Neural progenitor cell (in vitro differentiated cells): ENCODE data around the gene DONSON. TPM values are rescaled to one million over a fixed set of nuclear protein-coding genes. Genes with fewer than 3 reads are reported as not detected.

Experiments
- DNase-seq: peaks from one replicate; pipeline ENCODE4 v3.0.0-alpha.2; 2016; ENCODE audit warnings: low spot score
- H2AFZ ChIP-seq: fragments of 200-600 bp; sonication (generic); replicated peaks from 2 replicates; pipeline ENCODE4 v1.6.1; 2016; ENCODE audit warnings: antibody characterized with exemption
- H3F3A ChIP-seq: fragments of 200-600 bp; sonication (generic); 2 replicates; pipeline ENCODE4 v1.6.1; 2016; ENCODE audit warnings: antibody characterized with exemption, low read depth
- H3K27ac ChIP-seq: fragments of 200-600 bp; sonication (generic); 2 replicates; pipeline ENCODE4 v1.5.1; 2016; ENCODE audit warnings: mild to moderate bottlenecking
- H3K27me3 ChIP-seq: fragments of 200-600 bp; sonication (generic); 2 replicates; pipeline ENCODE4 v1.6.1; 2016; ENCODE audit warnings: mild to moderate bottlenecking, moderate library complexity
- H3K36me3 ChIP-seq: fragments of 200-600 bp; sonication (generic); 2 replicates; pipeline ENCODE4 v1.5.1; 2016
- H3K4me1 ChIP-seq: fragments of 200-600 bp; sonication (generic); 2 replicates; pipeline ENCODE4 v1.6.1; 2016; ENCODE audit warnings: mixed run types
- H3K4me2 ChIP-seq: fragments of 200-600 bp; sonication (generic); 2 replicates; pipeline ENCODE4 v1.6.1; 2016
- H3K4me3 ChIP-seq: fragments of 200-600 bp; sonication (generic); 2 replicates; pipeline ENCODE4 v1.5.1; 2016
- H3K79me2 ChIP-seq: fragments of 200-600 bp; sonication (generic); 2 replicates; pipeline ENCODE4 v1.6.1; 2016; ENCODE audit warnings: low read depth
- H3K9ac ChIP-seq: fragments of 200-600 bp; sonication (generic); 2 replicates; pipeline ENCODE4 v1.6.1; 2016
- H3K9me3 ChIP-seq: fragments of 200-600 bp; sonication (generic); 2 replicates; pipeline ENCODE4 v1.5.1; 2016; ENCODE audit warnings: low read depth
- H4K20me1 ChIP-seq: fragments of 200-600 bp; sonication (generic); 2 replicates; pipeline ENCODE4 v1.6.1; 2016; ENCODE audit warnings: low read depth
- H3K27ac Mint-ChIP-seq: 3 replicates; pipeline ENCODE4 v1.8.0; 2021; ENCODE audit warnings: mixed read lengths
- H3K27me3 Mint-ChIP-seq: 2 replicates; pipeline ENCODE4 v1.8.0; 2022; ENCODE audit warnings: low read depth, mild to moderate bottlenecking, inconsistent platforms, moderate library complexity, mixed read lengths; ENCODE audit not compliant: insufficient read depth
- H3K36me3 Mint-ChIP-seq: 3 replicates; pipeline ENCODE4 v1.8.0; 2021; ENCODE audit warnings: mixed read lengths
- H3K4me1 Mint-ChIP-seq: 3 replicates; pipeline ENCODE4 v1.8.0; 2021; ENCODE audit warnings: mixed read lengths
- H3K4me3 Mint-ChIP-seq: 3 replicates; pipeline ENCODE4 v1.8.0; 2021; ENCODE audit warnings: mild to moderate bottlenecking, moderate library complexity, mixed read lengths
- H3K9me3 Mint-ChIP-seq: 3 replicates; pipeline ENCODE4 v1.8.0; 2020; ENCODE audit warnings: mixed read lengths
- CTCF ChIP-seq: fragments of 200-600 bp; sonication (generic); IDR thresholded peaks from 2 replicates; pipeline ENCODE4 v1.5.1; 2017; ENCODE audit warnings: antibody characterized with exemption, mild to moderate bottlenecking
- EZH2 ChIP-seq: fragments of 200-600 bp; sonication (generic); IDR thresholded peaks from 2 replicates; pipeline ENCODE4 v1.6.1; 2017; ENCODE audit warnings: antibody characterized with exemption, mild to moderate bottlenecking, moderate library complexity
- EZH2phosphoT487 ChIP-seq: fragments of 200-600 bp; sonication (generic); IDR thresholded peaks from 2 replicates; pipeline ENCODE4 v1.6.1; 2017; ENCODE audit warnings: antibody characterized with exemption
- total RNA-seq: library from RNA; depleted of rRNA; stranded (reverse); fragments of >200 nt; gene quantifications from 2 replicates; pipeline ENCODE4 v1.2.3, GENCODE V29; 2015; ENCODE audit warnings: low replicate concordance

DONSON gene
- total RNA-seq, 1 donor from 2014 or later, result 67.8 TPM

GRCh38 chr21:33552093-33552998, 36.1 kb downstream of the DONSON start:
- H3K36me3 Mint-ChIP-seq, result peaks cover 72% of the 10 kb centered on the region
- peaks cover 93% of the 10 kb centered on the region for H4K20me1 ChIP-seq
- no peak for TF ChIP-seq CTCF
- no peak for TF ChIP-seq EZH2phosphoT487
- TF ChIP-seq EZH2, result no peak

GRCh38 chr21:33551664-33552063, 36.8 kb downstream of the DONSON start:
- Histone ChIP-seq H3K4me2 (no peak overlapping the region), H4K20me1 (peaks cover 93% of the 10 kb centered on the region), H3K4me1 (peaks cover 2% of the 10 kb centered on the region), H3K36me3 (peaks cover 32% of the 10 kb centered on the region), H3K27me3 (no peaks in the 10 kb centered on the region), H3K27ac (no peak overlapping the region), H3F3A (peaks cover 7% of the 10 kb centered on the region), H2AFZ (no peak overlapping the region), H3K9ac (no peak overlapping the region), H3K79me2 (peaks cover 100% of the 10 kb centered on the region), H3K4me3 (no peak overlapping the region), H3K9me3 (no peaks in the 10 kb centered on the region)
- peaks cover 3% of the 10 kb centered on the region for H3K27me3 Mint-ChIP-seq
- DNase-seq, result no peak
- no peak for TF ChIP-seq CTCF
- no peak overlapping the region for H3K4me3 Mint-ChIP-seq
- H3K36me3 Mint-ChIP-seq, result peaks cover 66% of the 10 kb centered on the region
- no peak overlapping the region for H3K27ac Mint-ChIP-seq
- H3K9me3 Mint-ChIP-seq, result peaks cover 2% of the 10 kb centered on the region
- peaks cover 2% of the 10 kb centered on the region for H3K4me1 Mint-ChIP-seq

More at GRCh38 chr21:33552093-33552998, 36.1 kb downstream of the DONSON start:
- H3K27ac ChIP-seq, result no peak overlapping the region
- H3K27me3 ChIP-seq, result no peaks in the 10 kb centered on the region
- peaks cover 100% of the 10 kb centered on the region for H3K79me2 ChIP-seq
- no peak overlapping the region for H2AFZ ChIP-seq
- no peak overlapping the region for H3K4me3 ChIP-seq
- no peak overlapping the region for H3K4me2 ChIP-seq
- H3K9ac ChIP-seq, result no peak overlapping the region
- H3K4me1 ChIP-seq, result peaks cover 2% of the 10 kb centered on the region
- Mint-ChIP-seq H3K27ac (no peak overlapping the region), H3K4me1 (peaks cover 3% of the 10 kb centered on the region), H3K4me3 (no peak overlapping the region), H3K27me3 (peaks cover 5% of the 10 kb centered on the region), H3K9me3 (peaks cover 2% of the 10 kb centered on the region)
- H3F3A ChIP-seq, result peaks cover 7% of the 10 kb centered on the region
- no peak for DNase-seq
- peaks cover 34% of the 10 kb centered on the region for H3K36me3 ChIP-seq
- no peaks in the 10 kb centered on the region for H3K9me3 ChIP-seq

GRCh38 chr21:33550772-33551660, 37.5 kb downstream of the DONSON start:
- peaks cover 100% of the 10 kb centered on the region for H3K79me2 ChIP-seq
- no peak overlapping the region for H3K9ac ChIP-seq
- H3K27ac ChIP-seq, result no peak overlapping the region
- H4K20me1 ChIP-seq, result peaks cover 93% of the 10 kb centered on the region
- peaks cover 30% of the 10 kb centered on the region for H3K36me3 ChIP-seq
- Mint-ChIP-seq H3K27ac (no peak overlapping the region), H3K4me1 (no peaks in the 10 kb centered on the region), H3K36me3 (peaks cover 63% of the 10 kb centered on the region), H3K27me3 (peaks cover 2% of the 10 kb centered on the region), H3K9me3 (peaks cover 2% of the 10 kb centered on the region), H3K4me3 (no peak overlapping the region)
- H3K4me3 ChIP-seq, result no peak overlapping the region
- no peak overlapping the region for H3K4me2 ChIP-seq
- no peaks in the 10 kb centered on the region for H3K9me3 ChIP-seq
- DNase-seq, result no peak
- peaks cover 2% of the 10 kb centered on the region for H3K4me1 ChIP-seq
- no peak for TF ChIP-seq EZH2phosphoT487
- TF ChIP-seq CTCF, result no peak
- TF ChIP-seq EZH2, result no peak
- H3F3A ChIP-seq, result peaks cover 14% of the 10 kb centered on the region
- H2AFZ ChIP-seq, result no peak overlapping the region
- H3K27me3 ChIP-seq, result no peaks in the 10 kb centered on the region
